SK-N-MC (cell line): ENCODE data around the gene STRIT1.

Experiments
- EZH2 ChIP-seq: fragments of 200-600 bp; sonication (generic); IDR thresholded peaks from one replicate; pipeline ENCODE4 v1.6.1; 2017; ENCODE audit warnings: antibody characterized with exemption
- FOXP2 ChIP-seq: optimal IDR thresholded peaks from 2 replicates; pipeline ENCODE3; 2011; ENCODE audit warnings: mild to moderate bottlenecking, moderate library complexity; ENCODE audit not compliant: insufficient read depth; ENCODE audit errors: extremely low read length, control extremely low read depth
- POLR2AphosphoS5 ChIP-seq: IDR thresholded peaks from 2 replicates; pipeline ENCODE4 v1.6.1; 2012; ENCODE audit warnings: mild to moderate bottlenecking, low read depth, low read length, borderline replicate concordance

- TF ChIP-seq FOXP2 (no peak), EZH2 (no peak), POLR2AphosphoS5 (no peak)
Measured at GRCh38 chr3:155271343-155271613, 22.2 kb downstream of the STRIT1 start.
